ENCODE data around the gene TCEAL8.

TCEAL8 gene

GRCh38 chrX:103215425-103215991 lies 39.4 kb downstream of the TCEAL8 start:
- DNase-seq, result peak in 41 of 58 donors; percentile 1 to 54 (median 19)

- DNase-seq, result peak; percentile 13 to 89 (median 74)
Observed at GRCh38 chrX:103214870-103215424, 40.0 kb downstream of the TCEAL8 start, which contains the start of gene BEX4. TSS of gene BEX4 (plus strand) at chrX:103215108. CDS start at chrX:103216154, 1,046 bp downstream.

- DNase-seq, result no peak
Observed at GRCh38 chrX:103212749-103213457, 42.1 kb downstream of the TCEAL8 start.

- DNase-seq, result peak in 32 of 58 donors; percentile 0 to 43 (median 5)
Observed at GRCh38 chrX:103211012-103211715, 43.8 kb downstream of the TCEAL8 start.

GRCh38 chrX:103210056-103210455 lies 44.9 kb downstream of the TCEAL8 start:
- no peak for DNase-seq
